BE2C (cell line): ENCODE measurements around the gene FBXO3.

Experiments
- DNase-seq: peaks from one replicate; pipeline ENCODE4 v3.0.0-alpha.2; 2020
- H3K27me3 ChIP-seq: fragments of 250-450 bp; sonication (Bioruptor Pico); 2 replicates; pipeline ENCODE4 v1.5.1; 2020; ENCODE audit warnings: mild to moderate bottlenecking
- H3K36me3 ChIP-seq: fragments of 250-450 bp; sonication (Bioruptor Pico); 2 replicates; pipeline ENCODE4 v1.5.1; 2020; ENCODE audit warnings: mild to moderate bottlenecking
- H3K4me1 ChIP-seq: fragments of 250-450 bp; sonication (Bioruptor Pico); 2 replicates; pipeline ENCODE4 v1.5.1; 2020
- H3K4me3 ChIP-seq: 2 replicates; pipeline ENCODE4 v1.5.1; 2011; ENCODE audit warnings: low read depth, low read length
- H3K9me3 ChIP-seq: fragments of 250-450 bp; sonication (Bioruptor Pico); 2 replicates; pipeline ENCODE4 v1.5.1; 2020
- TF ChIP-seq, protein P1 (sequence below): IDR thresholded peaks from 2 replicates; pipeline ENCODE4 v1.5.1; 2012; ENCODE audit warnings: mild to moderate bottlenecking, low read depth, low read length

Gene FBXO3

DNA sequence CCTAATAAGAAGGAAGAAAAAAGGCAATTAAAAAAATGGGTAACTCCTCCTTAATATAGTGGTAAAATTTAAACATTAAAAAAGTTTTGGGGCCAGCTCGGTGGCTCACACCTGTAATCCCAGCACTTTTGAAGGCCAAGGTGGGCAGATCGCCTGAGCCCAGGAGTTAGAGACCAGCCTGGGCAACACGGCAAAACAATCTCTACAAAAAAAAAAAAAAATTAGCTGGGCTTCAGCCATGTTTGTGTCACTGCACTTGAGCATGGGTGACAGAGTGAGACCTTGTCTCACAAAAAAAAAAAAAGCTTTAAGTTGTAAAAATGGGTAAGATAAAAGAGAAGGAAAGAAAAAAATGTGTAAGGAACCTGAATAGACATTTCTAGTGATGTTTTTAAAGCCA, 11.3 kb upstream of the FBXO3 start:
- Histone ChIP-seq H3K4me3 (no peak overlapping the region), H3K4me1 (no peaks in the 10 kb centered on the region), H3K9me3 (no peaks in the 10 kb centered on the region), H3K27me3 (no peaks in the 10 kb centered on the region; the same call in 1 of the 2 replicates), H3K36me3 (no peaks in the 10 kb centered on the region)
- DNase-seq = no peak
- TF ChIP-seq, protein P1, sequence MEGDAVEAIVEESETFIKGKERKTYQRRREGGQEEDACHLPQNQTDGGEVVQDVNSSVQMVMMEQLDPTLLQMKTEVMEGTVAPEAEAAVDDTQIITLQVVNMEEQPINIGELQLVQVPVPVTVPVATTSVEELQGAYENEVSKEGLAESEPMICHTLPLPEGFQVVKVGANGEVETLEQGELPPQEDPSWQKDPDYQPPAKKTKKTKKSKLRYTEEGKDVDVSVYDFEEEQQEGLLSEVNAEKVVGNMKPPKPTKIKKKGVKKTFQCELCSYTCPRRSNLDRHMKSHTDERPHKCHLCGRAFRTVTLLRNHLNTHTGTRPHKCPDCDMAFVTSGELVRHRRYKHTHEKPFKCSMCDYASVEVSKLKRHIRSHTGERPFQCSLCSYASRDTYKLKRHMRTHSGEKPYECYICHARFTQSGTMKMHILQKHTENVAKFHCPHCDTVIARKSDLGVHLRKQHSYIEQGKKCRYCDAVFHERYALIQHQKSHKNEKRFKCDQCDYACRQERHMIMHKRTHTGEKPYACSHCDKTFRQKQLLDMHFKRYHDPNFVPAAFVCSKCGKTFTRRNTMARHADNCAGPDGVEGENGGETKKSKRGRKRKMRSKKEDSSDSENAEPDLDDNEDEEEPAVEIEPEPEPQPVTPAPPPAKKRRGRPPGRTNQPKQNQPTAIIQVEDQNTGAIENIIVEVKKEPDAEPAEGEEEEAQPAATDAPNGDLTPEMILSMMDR = no peak

DNA sequence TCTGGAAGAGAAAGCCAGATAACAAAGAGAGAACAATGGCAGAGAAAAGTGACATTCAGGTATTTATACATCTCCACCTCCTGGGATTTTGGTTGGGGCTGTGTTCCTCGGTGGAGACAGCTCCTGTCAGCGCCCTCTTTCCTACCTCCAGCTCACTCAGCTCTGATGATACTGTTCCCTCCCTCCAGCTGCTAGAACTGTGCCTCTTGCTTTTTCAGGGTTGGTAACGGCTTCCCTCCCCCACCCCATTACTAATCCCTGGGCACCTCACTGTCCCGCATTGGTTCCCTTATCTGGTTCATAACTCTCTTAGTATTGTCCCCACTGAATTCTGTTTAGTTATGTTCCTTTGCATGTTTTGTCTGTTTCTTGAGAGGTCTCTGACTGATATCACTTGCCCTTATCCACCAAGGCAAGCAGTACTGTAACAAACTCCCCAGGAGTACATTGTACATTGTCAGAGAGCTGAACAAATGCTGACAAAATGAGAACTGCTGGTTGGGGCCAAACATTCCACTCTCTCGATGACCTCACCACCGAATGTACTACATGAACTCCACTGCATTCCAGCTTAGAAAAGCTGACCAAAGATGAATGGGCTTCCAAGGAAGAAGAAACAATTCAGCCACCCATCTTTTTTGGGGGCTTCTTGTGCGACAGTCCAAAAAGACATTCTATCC, 5.7 kb upstream of the FBXO3 start:
- no peak for DNase-seq
- H3K36me3 ChIP-seq = no peaks in the 10 kb centered on the region
- H3K27me3 ChIP-seq = no peaks in the 10 kb centered on the region; the same call in 1 of the 2 replicates
- H3K4me3 ChIP-seq = no peak overlapping the region
- TF ChIP-seq, protein P1 = no peak
- H3K9me3 ChIP-seq = no peaks in the 10 kb centered on the region
- no peaks in the 10 kb centered on the region for H3K4me1 ChIP-seq

DNA sequence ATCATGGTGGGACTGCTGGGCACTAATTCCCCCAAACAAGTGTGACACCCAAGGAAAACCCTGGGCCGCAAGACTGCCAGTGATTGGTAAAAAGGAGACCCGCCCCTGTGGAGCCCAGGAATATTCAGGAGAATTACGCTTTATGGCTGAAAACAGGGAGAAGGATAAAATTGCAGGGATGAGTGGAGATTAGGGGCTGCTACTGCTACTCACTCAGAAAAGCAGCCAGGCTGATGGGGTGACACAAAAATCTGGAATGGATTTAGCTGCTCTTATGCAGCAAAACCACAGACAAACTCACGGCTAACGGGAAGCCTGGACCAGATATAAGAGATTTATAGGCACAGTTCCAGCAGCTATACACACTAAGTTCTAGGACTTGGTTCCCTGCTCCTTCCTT, 4.4 kb upstream of the FBXO3 start:
- Histone ChIP-seq H3K36me3 (no peaks in the 10 kb centered on the region), H3K9me3 (no peaks in the 10 kb centered on the region), H3K27me3 (no peaks in the 10 kb centered on the region; the same call in 1 of the 2 replicates), H3K4me1 (no peaks in the 10 kb centered on the region), H3K4me3 (no peak overlapping the region)
- DNase-seq = peak; percentile 26
- TF ChIP-seq, protein P1 = no peak

DNA sequence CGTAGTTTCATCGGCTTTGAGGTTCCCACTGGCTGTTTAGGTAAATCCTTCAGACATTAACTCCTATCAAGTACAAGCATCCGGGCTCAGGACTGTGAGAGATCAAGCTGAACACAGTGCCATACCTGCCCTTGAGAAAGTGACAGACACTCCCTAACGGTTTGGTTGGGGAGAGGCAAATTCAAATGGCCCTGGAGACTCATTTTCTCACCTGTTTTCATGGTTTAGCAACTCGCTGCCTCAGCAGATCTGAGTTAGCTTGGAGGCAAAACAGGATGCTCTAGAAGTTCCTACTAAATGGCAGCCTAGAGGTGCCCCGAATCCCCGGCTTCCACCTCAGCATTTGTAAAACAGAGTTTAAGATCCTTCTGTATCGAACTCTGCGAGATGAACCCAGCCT, 3.6 kb upstream of the FBXO3 start:
- H3K27me3 ChIP-seq = no peaks in the 10 kb centered on the region; the same call in 1 of the 2 replicates
- H3K9me3 ChIP-seq = no peaks in the 10 kb centered on the region
- no peaks in the 10 kb centered on the region for H3K36me3 ChIP-seq
- no peak for DNase-seq
- no peak overlapping the region for H3K4me3 ChIP-seq
- no peaks in the 10 kb centered on the region for H3K4me1 ChIP-seq
- TF ChIP-seq, protein P1 = no peak

DNA sequence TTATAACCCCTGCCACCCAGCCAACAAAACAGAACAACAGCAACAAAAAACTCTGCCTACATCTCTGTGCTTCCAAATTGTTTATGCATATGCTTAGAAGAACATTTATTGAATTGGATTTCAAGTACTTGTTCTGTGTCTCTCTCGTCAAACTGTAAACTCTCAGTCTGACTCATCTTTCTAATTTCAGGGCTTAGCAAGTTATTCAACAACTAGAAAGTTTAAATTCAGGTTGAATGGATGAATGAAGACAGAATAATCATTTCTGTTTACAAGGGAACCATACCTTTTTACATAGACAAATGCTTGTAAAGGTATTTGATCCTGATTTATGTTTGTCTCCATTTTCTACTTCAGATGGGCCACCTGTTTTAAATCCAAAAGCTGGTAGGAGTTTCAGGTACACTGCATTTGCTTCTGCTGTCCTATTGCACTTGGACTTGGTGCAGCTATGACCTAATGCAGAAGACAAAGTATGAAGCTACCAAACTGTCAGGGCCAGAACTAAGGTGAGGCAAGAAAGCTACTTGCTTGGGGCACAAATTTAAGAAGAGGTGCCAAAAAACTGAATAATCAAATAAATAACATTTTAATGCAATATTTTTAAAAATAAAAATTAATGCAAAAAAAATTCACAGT, 1.6 kb upstream of the FBXO3 start:
- DNase-seq = no peak
- TF ChIP-seq, protein P1 = no peak
- no peak overlapping the region for H3K4me3 ChIP-seq
- H3K27me3 ChIP-seq = no peaks in the 10 kb centered on the region; the same call in 1 of the 2 replicates
- no peaks in the 10 kb centered on the region for H3K9me3 ChIP-seq
- no peaks in the 10 kb centered on the region for H3K36me3 ChIP-seq
- no peaks in the 10 kb centered on the region for H3K4me1 ChIP-seq

DNA sequence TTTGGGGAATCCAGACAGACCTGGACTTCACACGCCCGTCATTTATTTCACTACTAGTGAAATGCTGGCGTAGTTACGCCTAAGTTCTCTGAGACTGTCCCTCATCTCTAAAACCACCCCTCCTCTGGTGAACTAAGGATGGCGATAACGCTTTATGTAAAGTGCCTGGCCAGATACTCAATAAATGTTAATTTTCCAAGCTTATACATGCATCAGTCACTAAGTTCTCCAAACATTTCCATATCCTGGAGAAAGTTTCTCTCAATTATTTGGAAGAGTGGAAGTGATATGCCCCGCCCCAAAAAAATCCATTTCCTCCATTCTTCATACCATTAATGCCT, 1.1 kb upstream of the FBXO3 start:
- Histone ChIP-seq H3K27me3 (no peaks in the 10 kb centered on the region; the same call in 1 of the 2 replicates), H3K4me1 (no peaks in the 10 kb centered on the region), H3K4me3 (no peak overlapping the region), H3K9me3 (no peaks in the 10 kb centered on the region), H3K36me3 (no peaks in the 10 kb centered on the region)
- TF ChIP-seq, protein P1 = no peak
- no peak for DNase-seq
